Endodermal cell (in vitro differentiated cells): ENCODE measurements around the gene CLSTN2. TPM values are rescaled to one million over a fixed set of nuclear protein-coding genes. Genes with fewer than 3 reads are reported as not detected.

Experiments used
- DNase-seq: peaks from one replicate; pipeline ENCODE4 v3.0.0-alpha.2; 2017
- H3K27ac ChIP-seq: 2 replicates; pipeline ENCODE4 v1.5.1; 2013; ENCODE audit warnings: mild to moderate bottlenecking, low read depth, low read length, moderate library complexity
- H3K27me3 ChIP-seq: 2 replicates; pipeline ENCODE4 v1.6.1; 2013; ENCODE audit warnings: mild to moderate bottlenecking, low read length, moderate library complexity; ENCODE audit not compliant: insufficient read depth, control insufficient read depth, poor library complexity, severe bottlenecking
- H3K36me3 ChIP-seq: 2 replicates; pipeline ENCODE4 v1.7.0; 2013; ENCODE audit warnings: mild to moderate bottlenecking, low read length, moderate library complexity; ENCODE audit not compliant: control insufficient read depth, insufficient read depth
- H3K4me1 ChIP-seq: one replicate; pipeline ENCODE4 v1.7.0; 2013; ENCODE audit warnings: low read length; ENCODE audit not compliant: control insufficient read depth, insufficient read depth
- H3K4me3 ChIP-seq: 2 replicates; pipeline ENCODE4 v1.5.1; 2013; ENCODE audit warnings: mild to moderate bottlenecking, low read length, moderate library complexity
- H3K9ac ChIP-seq: 2 replicates; pipeline ENCODE4 v1.6.1; 2013; ENCODE audit warnings: mild to moderate bottlenecking, low read length, moderate library complexity; ENCODE audit not compliant: poor library complexity, severe bottlenecking; ENCODE audit errors: extremely low read depth
- H3K9me3 ChIP-seq: 2 replicates; pipeline ENCODE4 v1.6.1; 2013; ENCODE audit warnings: mild to moderate bottlenecking, low read length, moderate library complexity; ENCODE audit not compliant: control insufficient read depth
- H3K27ac Mint-ChIP-seq: 2 replicates; pipeline ENCODE4 v1.8.0; 2020; ENCODE audit warnings: mixed read lengths
- H3K27me3 Mint-ChIP-seq: 2 replicates; pipeline ENCODE4 v1.8.0; 2021; ENCODE audit warnings: mild to moderate bottlenecking, mixed read lengths; ENCODE audit not compliant: insufficient read depth
- H3K36me3 Mint-ChIP-seq: 2 replicates; pipeline ENCODE4 v1.8.0; 2020; ENCODE audit warnings: low read depth, mixed read lengths
- H3K4me1 Mint-ChIP-seq: 2 replicates; pipeline ENCODE4 v1.8.0; 2020; ENCODE audit warnings: mixed read lengths
- H3K4me3 Mint-ChIP-seq: 2 replicates; pipeline ENCODE4 v1.8.0; 2020; ENCODE audit warnings: mild to moderate bottlenecking, moderate library complexity, mixed read lengths
- H3K9me3 Mint-ChIP-seq: 2 replicates; pipeline ENCODE4 v1.8.0; 2020; ENCODE audit warnings: mild to moderate bottlenecking, mixed read lengths
- CTCF ChIP-seq: fragments of 200-600 bp; sonication (generic); conservative IDR thresholded peaks from 2 replicates; pipeline ENCODE4 v1.5.0; 2021; ENCODE audit warnings: antibody characterized with exemption, mild to moderate bottlenecking
- WGBS, 2 experiments: methylation state at CpG; one replicate each; pipeline versions ENCODE4 v1.1.5 to v1.1.7; 2013; ENCODE audit warnings: missing lambda C conversion rate in 2 of 2, mixed read lengths in 1 of 2; ENCODE audit not compliant: insufficient coverage in 1 of 2, insufficient read length in 1 of 2; 5-methylcytosine and 5-hydroxymethylcytosine counted together
- total RNA-seq, 2 donors: library from RNA; stranded (reverse); fragmentation: NEBNext Ultra II Directional in 1 of 2; extraction: Animal tissue kit (Norgen Biotek cat#: 25700) in 1 of 2; gene quantifications; 2 replicates in 1 of 2; 3 replicates in 1 of 2; pipeline ENCODE4 v1.2.1, GENCODE V29; 2021

The CLSTN2 gene
- total RNA-seq, 2 donors from 2014 or later: 0.13 to 0.42 TPM

- Histone ChIP-seq H3K9ac (no peak overlapping the region), H3K36me3 (no peaks in the 10 kb centered on the region), H3K4me1 (peaks cover 15% of the 10 kb centered on the region), H3K4me3 (no peak overlapping the region), H3K27ac (no peak overlapping the region), H3K9me3 (peaks cover 26% of the 10 kb centered on the region), H3K27me3 (no peaks in the 10 kb centered on the region)
- peaks cover 28% of the 10 kb centered on the region for H3K4me1 Mint-ChIP-seq
- H3K9me3 Mint-ChIP-seq: peaks cover 22% of the 10 kb centered on the region
- H3K27ac Mint-ChIP-seq: no peak overlapping the region
- H3K36me3 Mint-ChIP-seq: peaks cover 4% of the 10 kb centered on the region
- TF ChIP-seq CTCF: no peak
- 90% methylated on average over 1 of the region's 1 CpG; no CpG with 5 or more reads in 1 of the 2 experiments for WGBS, 2 experiments
- DNase-seq: no peak
- peaks cover 4% of the 10 kb centered on the region for H3K27me3 Mint-ChIP-seq
- H3K4me3 Mint-ChIP-seq: no peak overlapping the region
Observed at GRCh38 chr3:140523600-140523999, 588.6 kb downstream of the CLSTN2 start.

GRCh38 chr3:140527156-140527555, 592.2 kb downstream of the CLSTN2 start:
- DNase-seq: no peak

GRCh38 chr3:140529096-140529495, 594.1 kb downstream of the CLSTN2 start:
- no peak for DNase-seq
- Mint-ChIP-seq H3K9me3 (peaks cover 9% of the 10 kb centered on the region), H3K27ac (no peak overlapping the region), H3K27me3 (no peaks in the 10 kb centered on the region), H3K36me3 (no peaks in the 10 kb centered on the region), H3K4me3 (no peak overlapping the region), H3K4me1 (peaks cover 8% of the 10 kb centered on the region)
- Histone ChIP-seq H3K27ac (no peak overlapping the region), H3K27me3 (no peaks in the 10 kb centered on the region), H3K36me3 (no peaks in the 10 kb centered on the region), H3K9ac (no peak overlapping the region), H3K4me1 (peaks cover 4% of the 10 kb centered on the region), H3K9me3 (peaks cover 10% of the 10 kb centered on the region), H3K4me3 (no peak overlapping the region)
- WGBS, 2 experiments: 81 to 85% methylated on average over 4 to 5 of the region's 5 CpGs
- TF ChIP-seq CTCF: no peak

More at GRCh38 chr3:140527156-140527555, 592.2 kb downstream of the CLSTN2 start:
- Mint-ChIP-seq H3K36me3 (no peaks in the 10 kb centered on the region), H3K4me3 (no peak overlapping the region), H3K9me3 (peaks cover 9% of the 10 kb centered on the region), H3K27ac (no peak overlapping the region), H3K27me3 (no peaks in the 10 kb centered on the region), H3K4me1 (peaks cover 19% of the 10 kb centered on the region)
- Histone ChIP-seq H3K36me3 (no peaks in the 10 kb centered on the region), H3K9me3 (peaks cover 10% of the 10 kb centered on the region), H3K27me3 (no peaks in the 10 kb centered on the region), H3K4me3 (no peak overlapping the region), H3K27ac (no peak overlapping the region), H3K9ac (no peak overlapping the region), H3K4me1 (peaks cover 8% of the 10 kb centered on the region)
- no peak for TF ChIP-seq CTCF
